GM21786 (cell line): ENCODE data around the gene E4F1.
A peak's percentile ranks its signal among the peaks of the same experiment; 100 is the strongest.

Source experiments
- ATAC-seq: cut with Tn5 transposase; IDR thresholded peaks from one replicate; pipeline ENCODE4 v1.9.1; 2021; ENCODE audit not compliant: unreplicated experiment

The E4F1 gene, protein sequence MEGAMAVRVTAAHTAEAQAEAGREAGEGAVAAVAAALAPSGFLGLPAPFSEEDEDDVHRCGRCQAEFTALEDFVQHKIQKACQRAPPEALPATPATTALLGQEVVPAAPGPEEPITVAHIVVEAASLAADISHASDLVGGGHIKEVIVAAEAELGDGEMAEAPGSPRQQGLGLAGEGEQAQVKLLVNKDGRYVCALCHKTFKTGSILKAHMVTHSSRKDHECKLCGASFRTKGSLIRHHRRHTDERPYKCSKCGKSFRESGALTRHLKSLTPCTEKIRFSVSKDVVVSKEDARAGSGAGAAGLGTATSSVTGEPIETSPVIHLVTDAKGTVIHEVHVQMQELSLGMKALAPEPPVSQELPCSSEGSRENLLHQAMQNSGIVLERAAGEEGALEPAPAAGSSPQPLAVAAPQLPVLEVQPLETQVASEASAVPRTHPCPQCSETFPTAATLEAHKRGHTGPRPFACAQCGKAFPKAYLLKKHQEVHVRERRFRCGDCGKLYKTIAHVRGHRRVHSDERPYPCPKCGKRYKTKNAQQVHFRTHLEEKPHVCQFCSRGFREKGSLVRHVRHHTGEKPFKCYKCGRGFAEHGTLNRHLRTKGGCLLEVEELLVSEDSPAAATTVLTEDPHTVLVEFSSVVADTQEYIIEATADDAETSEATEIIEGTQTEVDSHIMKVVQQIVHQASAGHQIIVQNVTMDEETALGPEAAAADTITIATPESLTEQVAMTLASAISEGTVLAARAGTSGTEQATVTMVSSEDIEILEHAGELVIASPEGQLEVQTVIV

DNA sequence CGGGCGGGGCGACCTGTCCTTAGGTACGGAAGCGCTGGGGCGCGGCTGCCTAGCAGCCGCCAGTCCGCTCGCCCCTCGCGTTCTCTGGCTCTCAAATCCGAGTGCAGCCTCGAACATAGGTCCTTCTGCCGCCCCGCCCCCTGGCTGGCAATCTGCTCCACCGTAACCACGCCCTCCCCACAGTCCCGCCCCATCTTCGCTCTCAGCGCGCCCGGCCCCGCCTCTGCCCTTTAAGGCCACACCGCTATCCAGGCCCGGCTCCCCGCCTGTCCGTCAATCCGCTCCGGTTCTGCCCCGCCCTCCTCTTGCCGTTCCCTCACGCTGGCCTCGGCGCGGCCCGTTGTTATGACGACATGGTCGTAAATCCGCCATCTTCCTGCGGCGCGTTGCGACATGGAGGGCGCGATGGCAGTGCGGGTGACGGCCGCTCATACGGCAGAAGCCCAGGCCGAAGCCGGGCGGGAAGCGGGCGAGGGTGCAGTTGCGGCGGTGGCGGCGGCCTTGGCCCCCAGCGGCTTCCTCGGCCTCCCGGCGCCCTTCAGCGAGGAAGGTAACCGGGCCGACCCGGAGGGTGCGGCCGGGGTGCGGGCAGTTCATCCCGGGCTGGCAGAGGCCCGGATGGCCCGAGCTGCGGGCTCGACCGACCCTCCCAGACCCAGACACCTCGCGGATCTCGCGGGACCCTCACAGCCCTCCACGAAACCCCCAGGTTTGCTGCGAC, at the start of gene E4F1:
E4F1 (plus strand) TSS at position 371 of the 721 bp plus-strand sequence; CDS start at position 394, 23 bp downstream.
- peak; percentile 92 for ATAC-seq

DNA sequence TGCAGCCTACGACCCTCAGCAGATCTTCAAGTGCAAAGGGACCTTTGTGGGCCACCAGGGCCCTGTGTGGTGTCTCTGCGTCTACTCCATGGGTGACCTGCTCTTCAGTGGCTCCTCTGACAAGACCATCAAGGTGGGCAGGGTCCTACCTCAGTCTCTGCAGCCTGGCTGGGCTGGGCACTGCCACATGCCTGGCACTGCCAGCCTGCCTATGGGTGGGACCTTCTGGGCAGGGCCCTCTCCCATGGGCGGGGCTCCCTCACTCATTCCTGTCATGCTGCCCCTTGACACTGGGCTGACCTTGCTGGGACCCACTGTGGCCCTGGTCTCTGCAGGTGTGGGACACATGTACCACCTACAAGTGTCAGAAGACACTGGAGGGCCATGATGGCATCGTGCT, 49.5 kb upstream of the E4F1 start:
- no peak for ATAC-seq

DNA sequence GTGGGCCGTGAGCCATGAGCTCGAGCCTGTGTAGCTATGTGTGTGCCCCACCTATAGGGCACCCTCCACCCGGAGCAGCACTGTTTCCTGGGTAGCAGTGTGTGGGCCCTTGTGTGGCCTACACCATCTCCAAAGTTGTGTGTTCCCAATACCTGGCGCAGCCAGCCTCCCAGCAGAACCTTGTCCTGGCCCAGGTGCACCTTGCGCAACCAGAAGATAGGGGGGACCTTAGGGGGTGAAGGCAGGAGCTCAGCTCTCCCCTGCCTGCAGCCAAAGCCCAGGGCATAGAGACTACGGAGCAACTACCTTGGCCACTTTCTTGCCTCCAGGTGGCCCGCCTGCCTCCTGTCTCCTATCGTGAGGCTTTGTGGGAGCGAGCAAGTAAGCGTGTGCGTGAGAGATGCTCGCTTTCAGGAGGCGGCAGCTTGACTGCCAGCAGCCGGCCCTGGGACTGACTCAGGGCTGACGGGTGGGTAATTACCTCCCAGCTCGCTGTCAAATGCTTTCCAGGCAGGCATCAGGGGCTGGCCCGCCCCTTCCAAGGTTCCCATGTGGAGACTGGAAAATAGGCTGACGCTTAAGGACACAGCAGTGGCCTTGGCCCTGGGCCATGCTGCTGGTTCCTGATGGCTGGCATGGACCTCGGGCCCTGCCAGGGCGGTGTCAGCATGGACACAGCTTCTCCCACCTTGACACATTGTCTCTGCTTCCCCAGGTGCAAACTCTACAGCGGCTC, 48.8 kb upstream of the E4F1 start:
- no peak for ATAC-seq

DNA sequence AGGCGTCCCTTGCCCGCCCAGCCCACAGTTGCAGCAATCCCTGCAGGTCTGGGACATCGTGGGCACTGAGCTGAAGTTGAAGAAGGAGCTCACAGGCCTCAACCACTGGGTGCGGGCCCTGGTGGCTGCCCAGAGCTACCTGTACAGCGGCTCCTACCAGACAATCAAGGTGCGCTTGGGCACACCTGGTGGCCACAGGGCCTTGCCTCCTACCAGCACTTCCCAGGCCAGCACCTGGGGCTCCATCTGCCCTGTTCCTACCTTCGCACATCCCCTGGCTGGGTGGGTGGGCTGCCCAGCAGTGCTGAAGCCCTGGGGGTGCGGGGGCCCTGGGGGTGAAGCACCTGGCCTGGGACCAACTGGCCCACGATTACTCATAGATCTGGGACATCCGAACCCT, 47.9 kb upstream of the E4F1 start:
- ATAC-seq, result no peak

DNA sequence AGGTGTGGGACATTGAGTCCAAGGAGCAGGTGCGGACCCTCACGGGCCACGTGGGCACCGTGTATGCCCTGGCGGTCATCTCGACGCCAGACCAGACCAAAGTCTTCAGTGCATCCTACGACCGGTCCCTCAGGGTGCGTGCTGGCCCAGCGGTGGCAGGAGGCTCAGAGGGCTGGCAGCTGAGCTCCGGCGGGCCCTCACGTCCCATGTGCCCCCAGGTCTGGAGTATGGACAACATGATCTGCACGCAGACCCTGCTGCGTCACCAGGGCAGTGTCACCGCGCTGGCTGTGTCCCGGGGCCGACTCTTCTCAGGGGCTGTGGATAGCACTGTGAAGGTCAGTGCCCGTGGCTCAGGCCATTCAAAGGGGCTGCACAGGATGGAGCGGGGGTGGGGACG, 47.3 kb upstream of the E4F1 start:
- ATAC-seq, result no peak

DNA sequence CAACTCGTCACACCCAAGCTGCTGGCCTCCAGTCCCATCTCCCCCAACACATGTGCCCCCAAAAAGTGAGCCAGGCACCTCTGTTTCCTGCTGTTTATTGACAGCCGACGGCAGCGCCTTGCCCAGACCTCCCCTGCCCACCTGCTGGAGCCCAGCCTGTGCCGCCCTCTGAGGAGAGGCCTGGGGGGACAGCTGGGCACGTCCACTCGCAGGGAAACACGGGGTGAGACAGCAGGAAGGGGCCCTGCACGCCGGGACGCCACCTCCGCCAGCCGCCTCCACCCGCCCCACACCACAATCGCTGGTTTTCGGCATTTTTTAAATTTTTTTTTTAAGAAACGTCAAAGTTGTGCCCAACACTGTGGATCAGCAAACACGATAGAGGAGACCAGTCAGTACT, 46.3 kb upstream of the E4F1 start:
- ATAC-seq, result no peak

DNA sequence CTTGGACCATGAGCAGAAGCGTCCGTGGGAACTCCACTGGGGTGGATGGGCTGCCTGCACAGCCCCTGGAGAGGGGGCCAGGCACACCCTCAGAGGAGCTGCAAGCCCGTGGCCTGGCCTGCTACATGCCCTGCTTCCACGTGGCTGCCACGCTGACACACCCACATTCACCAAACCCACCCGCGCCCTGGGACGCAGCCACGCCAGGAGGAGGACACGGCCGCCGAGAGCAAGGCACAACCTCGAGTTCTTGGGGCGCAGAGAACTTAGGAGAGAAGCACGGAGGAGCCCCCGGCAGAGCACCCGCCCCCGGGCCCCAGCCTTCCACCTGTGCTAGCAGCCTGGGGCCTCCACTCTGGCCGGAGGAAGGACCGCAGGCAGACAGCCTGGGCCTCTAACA, 45.8 kb upstream of the E4F1 start:
- no peak for ATAC-seq

DNA sequence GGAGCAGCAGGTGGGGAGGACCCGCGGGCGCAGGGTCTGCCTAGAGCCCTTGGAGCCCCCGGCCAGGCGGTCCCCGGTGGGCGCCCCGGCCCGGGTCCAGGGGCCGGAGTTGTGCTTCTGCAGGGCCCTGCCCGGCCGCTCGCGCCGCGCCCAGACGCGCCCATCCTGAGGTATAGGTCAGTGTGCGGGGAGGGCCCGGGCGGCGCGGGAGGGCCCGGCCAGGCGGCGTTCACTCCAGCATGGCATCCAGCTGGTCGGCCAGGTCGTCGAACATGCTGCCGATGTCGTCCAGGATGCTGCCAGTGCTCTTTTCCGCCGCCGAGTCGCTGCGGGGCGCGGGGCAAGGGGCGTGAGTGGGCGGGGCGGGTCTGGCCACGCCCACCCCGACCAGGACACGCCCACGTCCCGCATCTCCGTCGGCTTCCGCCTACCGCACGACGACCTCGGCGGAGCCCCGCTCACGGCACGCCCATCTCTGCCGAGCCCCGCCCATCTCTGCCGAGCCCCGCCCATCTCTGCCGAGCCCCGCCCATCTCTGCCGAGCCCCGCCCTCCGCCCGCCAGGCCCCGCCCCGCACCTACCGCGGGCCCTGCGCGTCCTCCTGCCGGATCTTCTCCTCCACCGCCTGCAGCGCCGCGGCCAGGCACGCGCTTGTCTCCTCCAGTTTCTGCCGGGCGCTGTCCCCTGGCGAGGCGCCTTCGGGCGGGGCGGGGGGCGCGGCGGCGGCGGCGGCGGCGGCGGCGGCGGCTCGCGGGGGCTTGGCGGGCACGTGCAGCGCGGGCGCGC, 44.9 kb upstream of the E4F1 start:
- ATAC-seq, result no peak

DNA sequence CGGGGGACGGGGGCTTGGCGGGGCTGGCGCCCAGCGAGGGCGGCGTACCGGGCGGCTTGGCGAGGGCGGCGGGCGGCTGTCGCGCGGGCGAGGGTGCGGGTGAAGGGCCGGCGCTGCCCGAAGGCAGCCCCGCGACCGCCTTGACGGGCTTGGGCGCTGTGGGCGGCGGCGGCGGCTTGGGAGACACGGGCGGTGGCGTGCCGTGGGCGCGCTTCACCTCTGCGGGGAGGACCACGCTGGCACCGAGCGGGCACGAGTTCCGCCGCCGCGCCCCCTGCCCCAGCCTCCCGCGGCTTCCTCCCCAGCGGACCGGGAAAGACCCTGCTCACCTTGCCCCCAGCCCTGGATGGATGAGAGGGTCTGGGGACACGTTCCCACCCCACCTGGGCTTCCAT, 44.3 kb upstream of the E4F1 start:
- ATAC-seq, result no peak

DNA sequence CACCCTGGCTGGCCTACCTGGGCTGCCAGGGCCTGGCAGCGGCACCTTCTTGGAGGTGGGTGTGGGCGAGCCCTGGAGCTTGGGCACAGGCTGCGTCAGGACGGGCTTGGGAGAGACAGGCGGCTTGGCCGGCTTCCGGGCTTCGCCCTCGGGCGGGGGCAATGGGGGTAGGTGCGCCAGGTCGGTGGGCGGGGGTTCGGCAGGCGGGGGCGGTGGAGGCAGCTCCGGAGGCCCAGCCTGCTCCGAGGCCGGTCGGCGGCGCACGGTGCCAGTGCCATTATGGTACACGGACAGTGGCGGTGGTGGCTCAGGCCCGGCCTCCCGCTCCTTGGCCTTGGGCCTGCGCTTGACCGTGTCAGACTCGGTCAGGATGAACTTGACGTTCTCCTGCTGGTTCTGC, 43.8 kb upstream of the E4F1 start:
- ATAC-seq, result no peak

DNA sequence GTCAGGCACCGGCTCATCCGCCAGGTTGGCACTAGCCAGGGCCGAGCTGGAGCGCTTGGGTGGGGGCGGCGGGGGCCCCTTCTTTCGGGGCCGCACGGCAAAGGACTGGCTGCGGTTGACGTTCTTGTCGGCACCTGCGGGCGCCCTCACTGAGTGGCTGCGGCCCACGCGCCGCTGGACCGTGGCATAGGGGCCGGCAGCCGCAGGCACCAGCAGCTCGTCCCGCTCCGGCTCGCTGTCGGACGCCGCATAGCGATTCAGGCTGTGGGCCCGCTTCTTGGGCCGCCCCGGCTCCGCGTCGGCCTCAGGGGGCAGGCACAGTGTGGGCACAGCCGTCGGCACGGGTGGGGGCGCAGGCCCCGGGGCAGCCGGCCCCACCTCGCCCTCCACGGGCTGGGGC, 42.9 kb upstream of the E4F1 start:
- ATAC-seq, result no peak

DNA sequence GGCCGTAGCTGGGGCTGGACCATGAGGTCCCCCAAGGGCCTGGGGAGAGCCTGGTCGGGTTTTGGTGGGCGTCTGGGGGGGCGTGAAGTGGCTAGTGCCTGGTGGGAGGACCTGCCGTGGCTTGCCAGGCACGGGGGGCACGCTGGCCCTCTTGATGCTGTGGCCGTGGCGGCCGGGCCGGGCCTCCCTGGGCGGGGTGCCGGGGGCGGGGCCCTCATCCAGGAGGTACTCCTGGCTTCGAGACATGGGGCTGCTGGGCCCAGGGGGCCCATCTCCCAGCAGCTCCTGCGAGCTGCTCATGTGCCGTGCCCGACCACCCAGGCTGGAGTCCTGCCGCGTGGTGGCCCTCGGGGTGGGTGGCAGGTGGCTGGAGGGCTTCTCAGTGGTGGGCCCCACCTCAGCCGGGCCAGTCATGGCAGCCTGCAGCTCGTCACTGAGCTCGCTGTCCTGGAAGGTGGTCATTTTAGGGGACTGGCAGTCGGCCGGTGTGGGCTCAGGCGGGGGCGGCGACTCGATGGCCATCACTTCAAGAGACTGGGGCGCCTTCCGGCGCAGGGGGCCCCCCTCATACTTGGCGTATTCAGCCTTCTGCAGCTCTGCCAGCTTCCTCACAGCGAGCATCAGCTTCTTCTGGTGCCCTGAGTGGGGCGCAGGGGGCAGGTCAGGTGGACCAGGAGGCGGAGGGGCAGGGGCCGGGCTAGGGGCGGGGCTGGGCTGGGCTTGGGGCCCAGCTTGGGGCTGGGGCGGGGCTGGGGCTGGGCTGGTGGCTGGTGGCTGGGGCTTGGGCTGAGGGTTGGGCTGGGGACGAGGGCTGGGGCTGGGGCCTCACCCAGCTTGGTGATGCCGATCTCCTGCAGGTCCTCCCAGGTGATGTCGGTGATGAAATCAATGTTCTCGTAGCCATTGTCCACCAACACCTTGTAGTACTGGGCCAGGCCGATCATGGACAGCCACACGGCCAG, 42.1 kb upstream of the E4F1 start:
- no peak for ATAC-seq

DNA sequence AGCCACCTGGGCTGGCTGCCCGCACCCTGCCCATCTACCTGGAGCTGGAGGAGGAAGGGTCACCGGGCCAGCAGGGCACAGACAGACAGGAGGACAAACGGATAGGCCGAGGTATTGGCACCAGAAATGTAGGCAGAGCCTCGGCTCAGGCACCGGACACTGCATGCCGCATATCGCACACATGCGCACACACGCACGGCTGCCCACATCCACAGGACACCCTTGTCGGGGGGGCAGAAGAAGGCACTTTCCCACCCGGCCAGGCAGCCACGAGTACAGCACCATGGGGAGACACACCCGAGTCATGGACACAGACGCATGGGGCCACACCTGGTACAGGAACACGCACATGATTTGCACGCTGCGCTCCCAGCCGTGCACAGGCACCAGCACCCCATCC, 41.4 kb upstream of the E4F1 start:
- no peak for ATAC-seq

DNA sequence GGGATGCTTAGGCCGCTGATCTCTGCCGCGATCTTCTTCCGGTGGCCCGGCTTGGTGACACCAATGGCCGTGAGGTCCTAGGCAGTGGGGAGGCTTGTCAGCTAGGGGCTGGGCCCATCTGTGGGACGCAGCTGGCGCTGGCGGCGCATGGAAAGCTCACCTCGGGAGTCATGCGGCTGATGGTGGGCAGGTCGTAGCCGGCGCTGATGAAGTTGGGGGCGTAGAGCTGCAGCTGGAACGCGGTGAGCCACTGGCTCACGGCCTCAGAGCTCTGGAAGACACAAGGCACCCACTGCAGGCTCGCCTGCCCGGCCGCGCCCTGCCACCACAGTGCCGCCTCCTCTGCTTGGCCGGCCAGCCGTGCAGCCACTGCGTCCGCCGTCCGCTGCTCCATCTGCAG, 39.7 kb upstream of the E4F1 start:
- ATAC-seq, result no peak

DNA sequence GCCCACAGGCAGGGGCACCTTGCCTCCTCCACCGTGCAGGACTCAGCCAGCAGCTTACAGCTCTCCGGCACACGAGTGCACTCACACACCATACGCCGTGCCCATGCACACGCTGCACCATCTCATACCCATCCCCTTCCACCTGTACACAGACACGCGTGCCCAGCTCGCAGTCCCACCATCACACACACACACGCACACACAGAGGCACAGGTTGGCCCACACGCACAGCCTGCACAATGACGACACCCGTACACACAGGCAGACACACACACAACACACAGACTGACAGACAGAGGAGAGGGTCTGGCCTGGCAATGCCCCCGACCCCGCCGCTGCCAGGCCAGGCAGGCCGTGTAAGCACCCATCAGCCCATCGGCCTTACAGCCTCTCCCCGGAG, 39.0 kb upstream of the E4F1 start:
- ATAC-seq, result no peak

DNA sequence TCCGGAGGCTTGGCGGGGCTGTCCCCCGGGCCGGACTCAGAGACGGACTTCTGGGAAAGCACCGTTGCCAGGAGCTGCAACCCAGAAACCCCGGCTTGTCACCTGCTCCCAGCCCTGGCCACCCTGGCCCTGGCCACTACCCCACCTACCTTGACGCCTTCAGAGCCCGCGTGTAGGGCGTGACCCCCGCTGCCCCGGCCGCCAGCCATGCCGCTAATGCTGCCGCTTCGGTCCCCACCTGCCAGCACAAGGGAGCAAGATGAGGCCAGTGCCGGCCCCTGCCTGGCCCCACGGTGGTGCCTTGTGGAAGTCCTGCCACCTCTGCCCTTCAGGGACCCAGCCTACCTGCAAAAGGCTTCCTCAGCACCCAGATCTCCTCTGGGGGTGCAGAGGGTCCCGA, 38.4 kb upstream of the E4F1 start:
- no peak for ATAC-seq

DNA sequence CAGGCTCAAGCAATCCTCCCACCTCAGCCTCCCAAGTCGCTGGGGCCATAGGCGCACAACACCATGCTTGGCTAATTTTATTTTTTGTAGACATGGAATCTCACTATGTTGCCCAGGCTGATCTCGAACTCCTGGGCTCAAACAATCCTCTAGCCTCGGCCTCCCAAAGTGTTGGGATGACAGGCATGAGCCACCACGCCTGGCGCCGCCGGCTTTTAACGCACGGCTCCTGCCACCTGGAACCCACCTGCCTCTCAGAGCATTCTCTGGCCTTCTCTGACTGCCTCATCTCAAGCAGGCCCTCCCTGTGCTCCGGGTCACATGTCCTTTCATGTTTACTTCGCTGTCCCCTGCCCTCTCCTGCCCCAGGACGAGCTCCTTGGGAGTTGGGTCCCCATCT, 37.3 kb upstream of the E4F1 start:
- no peak for ATAC-seq

DNA sequence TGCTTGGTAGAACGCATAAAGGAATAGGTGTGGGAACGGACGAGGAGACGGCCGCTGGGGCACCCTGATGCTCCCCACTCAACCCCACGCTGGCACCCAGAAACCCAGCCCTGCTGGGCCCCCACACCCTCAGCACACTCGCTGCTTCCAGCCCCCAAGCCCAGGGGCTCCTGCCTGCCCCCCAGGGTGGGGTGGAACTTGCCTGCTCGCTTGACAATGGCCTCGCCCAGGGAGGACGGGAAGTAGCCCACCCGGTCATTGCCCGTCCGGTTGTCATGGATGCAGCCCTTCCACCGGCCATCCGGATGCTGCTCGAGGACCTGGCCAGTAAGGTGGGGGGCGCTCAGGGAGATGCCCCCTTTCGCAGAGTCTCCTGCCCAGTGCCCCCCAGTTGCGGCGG, 36.9 kb upstream of the E4F1 start:
- ATAC-seq, result no peak

DNA sequence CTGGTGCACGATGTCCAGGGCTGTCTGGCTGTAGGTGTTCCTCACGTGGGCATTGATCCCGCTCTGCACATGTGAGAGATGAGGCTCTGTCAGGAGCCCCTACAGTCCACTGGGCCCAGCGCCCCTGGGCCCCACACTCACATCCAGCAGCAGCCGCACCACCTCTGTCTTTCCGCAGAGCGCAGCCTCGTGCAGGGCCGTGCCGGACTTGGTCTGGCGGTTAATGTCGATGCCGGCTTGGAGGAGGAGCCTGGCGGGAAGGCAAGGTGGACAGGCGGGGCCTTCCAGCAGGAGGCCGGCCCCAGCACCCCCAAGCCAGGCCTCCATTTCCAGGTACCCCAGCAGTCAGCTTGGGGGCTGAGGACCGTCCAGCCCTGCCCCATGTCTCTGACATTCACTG, 36.2 kb upstream of the E4F1 start:
- ATAC-seq, result no peak
